Stimulated activated CD4-positive, alpha-beta T cell treated with anti-CD3 and anti-CD28 coated beads, Interleukin-4, amount 100 ng/mL, for 48 hours (primary cell): Measurements from ENCODE around the gene ARHGAP1.

Experiments used
- DNase-seq, 2 donors: peaks; one replicate each; pipeline ENCODE4 v3.0.0-alpha.2; 2020; ENCODE audit warnings: low read depth in 2 of 2

The ARHGAP1 gene

GRCh38 chr11:46640036-46640788, 60.2 kb downstream of the ARHGAP1 start:
- no peak for DNase-seq

- no peak for DNase-seq
Observed at GRCh38 chr11:46639197-46639839, 61.1 kb downstream of the ARHGAP1 start.

GRCh38 chr11:46637546-46637945, 62.9 kb downstream of the ARHGAP1 start:
- DNase-seq: no peak

GRCh38 chr11:46635557-46636139, 64.8 kb downstream of the ARHGAP1 start:
- no peak for DNase-seq

GRCh38 chr11:46633291-46634217, 66.9 kb downstream of the ARHGAP1 start:
- no peak for DNase-seq

- DNase-seq: no peak
Observed at GRCh38 chr11:46632502-46632901, 67.9 kb downstream of the ARHGAP1 start.

- no peak for DNase-seq
Observed at GRCh38 chr11:46631676-46632075, 68.7 kb downstream of the ARHGAP1 start.

- DNase-seq: no peak
Observed at GRCh38 chr11:46630237-46630636, 70.2 kb downstream of the ARHGAP1 start.

GRCh38 chr11:46628961-46629360, 71.5 kb downstream of the ARHGAP1 start:
- no peak for DNase-seq
